Mononuclear cell (primary cell): ENCODE results near the gene CTNNBIP1. TPM values are rescaled to one million over a fixed set of nuclear protein-coding genes. Genes with fewer than 3 reads are reported as not detected.

Source experiments
- H3K27me3 ChIP-seq: 2 replicates; pipeline ENCODE4 v1.6.0; 2011; ENCODE audit warnings: low read length, control low read depth; ENCODE audit not compliant: insufficient read depth
- H3K4me1 ChIP-seq: 2 replicates; pipeline ENCODE4 v1.5.1; 2011; ENCODE audit warnings: mild to moderate bottlenecking, low read length, control low read depth; ENCODE audit not compliant: insufficient read depth
- H3K4me3 ChIP-seq: 2 replicates; pipeline ENCODE4 v1.5.1; 2011; ENCODE audit warnings: mild to moderate bottlenecking, low read length, moderate library complexity
- H3K9me3 ChIP-seq: 2 replicates; pipeline ENCODE4 v1.5.1; 2011; ENCODE audit warnings: low read depth, mild to moderate bottlenecking, control low read depth, low read length
- total RNA-seq: library from RNA; depleted of rRNA; stranded (reverse); fragments of >200 nt; gene quantifications from one replicate; pipeline ENCODE4 v1.2.3, GENCODE V29; 2012

CTNNBIP1 gene
- total RNA-seq, 1 donor, result 13.6 TPM

DNA sequence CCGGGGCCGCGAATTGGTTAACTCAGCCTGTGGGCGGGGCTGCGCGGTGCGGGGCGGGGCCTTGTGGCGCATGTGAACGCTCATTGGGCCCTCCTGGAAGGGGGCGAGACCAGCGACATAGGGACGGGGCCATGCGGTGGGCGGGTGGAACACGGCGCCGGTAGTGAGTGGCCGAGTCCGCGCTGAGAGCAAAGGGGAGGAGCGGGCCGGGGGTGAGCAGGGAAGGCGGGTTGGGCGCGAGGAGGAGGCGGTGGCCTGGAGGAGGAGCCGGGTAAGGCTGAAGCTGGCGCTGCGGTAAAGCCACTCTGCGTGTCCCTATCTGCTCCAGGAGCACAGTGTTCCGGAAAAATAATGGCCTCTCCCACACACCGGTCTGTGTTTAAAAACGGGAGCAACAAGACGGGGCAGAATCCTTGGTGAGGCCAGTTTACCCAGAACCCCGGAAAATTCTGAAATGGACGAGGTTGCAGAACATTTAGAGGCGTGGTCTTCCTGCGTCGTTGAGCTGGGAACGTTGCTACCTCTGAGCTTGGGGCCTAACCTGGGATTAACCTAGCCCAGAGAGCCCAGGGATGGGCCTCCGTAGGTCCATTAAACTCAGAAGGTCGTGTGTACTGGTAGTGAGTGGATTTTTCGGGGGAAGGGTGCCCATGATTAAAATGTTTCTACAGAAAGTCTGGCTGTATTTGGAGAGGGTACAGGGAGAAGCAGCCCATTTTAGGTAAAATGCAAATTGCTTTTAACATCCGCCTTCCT, 532 bp upstream of the CTNNBIP1 start:
- H3K27me3 ChIP-seq, result no peaks in the 10 kb centered on the region
- H3K4me3 ChIP-seq, result peak overlapping the region; percentile 82
- no peaks in the 10 kb centered on the region for H3K9me3 ChIP-seq
- H3K4me1 ChIP-seq, result peaks cover 31% of the 10 kb centered on the region

DNA sequence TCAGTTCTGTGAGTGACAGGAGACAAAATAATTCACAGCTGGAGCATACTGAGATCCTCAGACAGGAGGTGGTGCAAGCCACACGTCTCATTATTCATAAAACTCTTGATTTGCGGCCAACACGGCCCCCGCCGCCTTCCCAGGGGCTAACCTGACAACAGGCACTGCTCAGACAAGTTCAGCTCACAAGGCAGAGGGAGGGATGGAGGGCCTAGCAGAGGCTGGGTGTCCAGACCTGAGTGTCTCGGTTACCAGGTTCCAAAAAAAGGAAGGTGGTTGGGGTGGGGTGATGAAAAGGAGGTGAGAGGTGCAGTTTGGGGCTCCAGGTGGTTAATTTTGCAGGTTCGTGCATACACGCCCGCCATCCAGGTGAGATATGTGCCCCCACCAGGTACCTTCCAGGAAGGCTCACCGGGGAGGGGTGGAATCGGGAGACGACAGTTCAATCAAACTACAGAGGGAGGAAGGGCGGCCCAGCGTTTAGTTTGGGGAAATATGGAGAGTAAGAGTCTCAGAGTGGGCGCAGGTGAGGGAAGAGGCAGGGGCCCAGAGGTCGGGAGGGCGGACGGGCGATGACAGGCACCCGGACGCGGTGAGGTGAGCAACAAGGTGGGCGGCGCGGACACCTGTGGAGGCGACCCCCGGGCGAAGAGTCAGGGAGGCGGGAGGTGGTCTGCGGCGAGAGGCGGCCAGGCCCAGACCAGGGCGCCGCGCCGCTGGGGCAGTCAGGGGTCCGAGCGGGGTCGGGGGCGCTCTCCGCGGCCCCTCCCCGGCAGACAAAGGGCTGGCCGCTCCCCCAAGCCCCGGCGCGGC, 629 bp downstream of the CTNNBIP1 start:
- Histone ChIP-seq H3K4me1 (peaks cover 36% of the 10 kb centered on the region), H3K27me3 (no peaks in the 10 kb centered on the region), H3K9me3 (no peaks in the 10 kb centered on the region), H3K4me3 (peak overlapping the region; percentile 55)

DNA sequence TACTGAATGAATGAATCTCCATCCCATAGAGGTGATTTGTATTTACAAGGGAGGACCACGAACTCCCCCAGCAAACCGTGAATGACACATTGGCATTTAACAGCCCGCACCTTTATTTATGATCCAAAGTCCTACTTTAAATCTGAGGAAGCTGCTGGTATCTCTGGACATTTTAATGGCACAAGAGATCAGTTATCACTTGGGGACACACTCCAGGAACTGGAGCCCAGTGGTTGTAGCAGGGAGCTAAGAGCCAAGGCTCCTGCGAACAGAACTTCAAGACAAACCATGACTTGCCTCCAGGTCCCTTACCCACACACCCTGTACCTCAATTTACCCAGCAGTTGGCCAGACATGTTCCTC, 1.2 kb downstream of the CTNNBIP1 start:
- peak overlapping the region; percentile 55 for H3K4me3 ChIP-seq
- H3K4me1 ChIP-seq, result peaks cover 38% of the 10 kb centered on the region
- no peaks in the 10 kb centered on the region for H3K27me3 ChIP-seq
- no peaks in the 10 kb centered on the region for H3K9me3 ChIP-seq

DNA sequence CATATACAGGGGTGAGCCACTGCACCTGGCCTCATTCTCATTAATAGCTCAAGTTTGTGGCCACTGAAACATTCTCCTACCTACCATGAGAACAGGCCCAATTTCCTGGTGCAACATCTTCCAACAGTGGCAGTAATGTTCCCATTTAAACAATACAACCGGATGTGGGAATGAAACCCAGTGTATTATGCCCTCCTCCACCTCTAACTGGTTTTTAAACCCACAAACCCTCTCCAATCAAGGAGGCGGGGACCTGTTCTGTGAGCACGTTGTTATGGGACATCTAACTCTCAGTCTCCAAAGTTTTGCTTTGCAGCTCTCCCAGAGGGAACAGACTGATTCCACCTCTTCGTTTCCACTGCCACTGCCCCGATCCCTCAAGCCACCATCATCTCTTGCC, 2.6 kb downstream of the CTNNBIP1 start:
- Histone ChIP-seq H3K9me3 (no peaks in the 10 kb centered on the region), H3K4me3 (no peak overlapping the region), H3K27me3 (no peaks in the 10 kb centered on the region), H3K4me1 (peaks cover 37% of the 10 kb centered on the region)

DNA sequence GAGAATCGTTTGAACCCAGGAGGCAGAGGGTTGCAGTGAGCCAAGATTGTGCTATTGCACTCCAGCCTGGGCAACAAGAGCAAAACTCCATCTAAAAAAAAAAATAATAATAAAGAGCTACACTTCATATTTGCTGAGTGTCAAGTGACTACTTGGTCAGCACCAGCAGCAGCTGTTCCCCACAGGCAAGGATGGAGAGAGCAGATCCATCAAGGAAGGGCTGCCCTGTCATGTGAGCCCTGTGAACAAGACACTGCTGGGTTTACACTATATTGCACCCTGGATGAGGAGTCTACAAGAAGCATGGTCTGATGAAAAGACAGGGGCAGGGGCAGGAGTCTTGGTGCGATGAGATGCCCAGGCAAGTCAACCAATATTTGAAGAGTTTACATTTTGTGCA, 3.6 kb downstream of the CTNNBIP1 start:
- no peaks in the 10 kb centered on the region for H3K9me3 ChIP-seq
- H3K4me1 ChIP-seq, result peaks cover 34% of the 10 kb centered on the region
- H3K27me3 ChIP-seq, result no peaks in the 10 kb centered on the region
- H3K4me3 ChIP-seq, result no peak overlapping the region

DNA sequence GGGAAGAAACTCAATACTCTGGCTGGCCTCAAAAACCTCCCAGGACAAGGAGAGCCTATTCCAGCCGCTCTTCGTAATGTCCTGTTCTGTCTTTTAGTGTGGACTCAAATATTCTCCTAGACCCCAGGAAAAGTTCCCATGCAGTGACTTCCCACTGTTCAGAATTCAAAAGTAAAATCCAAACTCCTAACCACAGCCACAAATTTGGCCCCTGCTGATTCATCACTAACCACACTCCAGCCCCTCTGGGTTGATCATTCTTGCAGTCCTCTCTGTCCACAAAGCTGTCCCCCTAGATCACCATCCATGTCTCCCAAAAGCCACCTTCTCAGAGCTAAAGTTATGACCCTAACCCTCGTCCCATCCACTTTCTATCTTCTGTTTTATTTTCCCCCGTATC, 5.1 kb downstream of the CTNNBIP1 start:
- H3K4me1 ChIP-seq, result peaks cover 41% of the 10 kb centered on the region
- H3K27me3 ChIP-seq, result no peaks in the 10 kb centered on the region
- H3K4me3 ChIP-seq, result no peak overlapping the region
- H3K9me3 ChIP-seq, result no peaks in the 10 kb centered on the region

DNA sequence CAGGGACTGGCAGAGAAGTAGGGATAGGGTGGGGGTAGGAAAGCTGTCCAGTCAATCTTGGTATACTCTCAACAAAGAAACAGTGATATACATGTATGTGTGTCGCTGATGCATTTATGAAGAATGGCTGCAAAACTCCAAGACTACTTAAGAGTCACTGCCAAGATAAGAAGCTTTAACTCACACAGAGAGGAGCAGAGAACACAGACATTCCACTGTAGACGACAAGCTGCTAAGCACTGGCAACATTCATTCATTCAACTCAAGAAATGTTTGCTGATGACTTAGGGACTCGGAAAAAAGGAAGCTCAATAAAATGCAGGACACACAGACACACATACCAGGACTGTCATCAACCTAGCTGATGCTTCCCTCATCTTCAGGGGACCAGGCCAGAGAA, 5.5 kb downstream of the CTNNBIP1 start:
- Histone ChIP-seq H3K4me3 (no peak overlapping the region), H3K27me3 (no peaks in the 10 kb centered on the region), H3K4me1 (peaks cover 44% of the 10 kb centered on the region), H3K9me3 (no peaks in the 10 kb centered on the region)

DNA sequence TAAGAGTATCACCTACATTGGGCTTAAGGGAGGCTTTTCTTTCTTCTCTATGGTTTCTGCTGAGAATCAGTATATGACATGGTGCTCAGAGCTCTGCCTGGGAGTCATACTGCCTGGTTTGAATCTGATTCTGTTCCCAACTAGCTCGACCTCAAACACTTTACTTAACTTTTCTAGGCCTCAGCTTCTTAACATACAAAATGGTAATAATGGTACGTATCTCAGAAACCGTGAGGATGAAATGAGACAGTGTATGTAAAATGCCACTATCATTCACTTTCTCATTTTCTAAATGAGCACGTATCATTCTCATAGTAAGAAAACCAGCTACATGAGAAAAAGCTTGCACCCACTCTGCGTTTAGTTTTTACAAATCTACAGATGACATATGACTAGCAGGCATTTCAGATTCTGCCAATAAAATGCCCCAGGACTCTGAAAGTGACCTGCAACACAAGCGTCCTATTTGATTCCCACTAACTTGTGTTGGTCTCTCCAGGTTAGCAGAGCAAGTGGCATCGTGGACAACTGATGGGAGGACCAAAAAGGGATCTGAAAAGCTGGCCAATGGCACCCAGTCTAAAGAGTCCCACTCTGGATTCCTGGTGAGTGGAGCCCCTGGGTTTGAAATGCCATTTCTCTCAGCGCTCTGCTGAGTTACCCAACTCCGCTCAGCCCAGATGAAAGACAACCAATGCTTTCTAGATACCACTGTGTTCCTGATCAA, 6.1 kb downstream of the CTNNBIP1 start:
- Histone ChIP-seq H3K4me3 (no peak overlapping the region), H3K27me3 (no peaks in the 10 kb centered on the region), H3K4me1 (peaks cover 44% of the 10 kb centered on the region), H3K9me3 (no peaks in the 10 kb centered on the region)

DNA sequence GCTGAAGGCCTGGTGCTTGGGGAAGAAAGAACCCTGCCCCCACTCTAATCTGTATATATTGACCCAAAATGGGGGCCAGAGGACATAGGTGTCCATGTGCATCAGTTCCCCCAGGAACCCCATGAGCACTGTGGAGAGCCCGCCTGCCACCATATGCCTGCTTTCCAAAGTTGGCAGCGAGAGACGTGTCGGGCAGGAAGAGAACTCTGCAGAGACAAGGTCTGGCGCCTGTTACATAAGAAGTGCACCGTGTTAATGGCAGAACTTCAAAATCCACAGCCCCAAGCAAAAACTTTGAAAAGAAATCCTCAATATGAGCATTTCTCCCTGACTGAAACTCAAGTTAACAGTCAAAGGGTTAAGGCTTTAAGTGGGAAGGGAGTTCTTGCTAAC, 8.0 kb downstream of the CTNNBIP1 start:
- Histone ChIP-seq H3K9me3 (no peaks in the 10 kb centered on the region), H3K4me3 (no peak overlapping the region), H3K4me1 (peaks cover 36% of the 10 kb centered on the region), H3K27me3 (no peaks in the 10 kb centered on the region)

DNA sequence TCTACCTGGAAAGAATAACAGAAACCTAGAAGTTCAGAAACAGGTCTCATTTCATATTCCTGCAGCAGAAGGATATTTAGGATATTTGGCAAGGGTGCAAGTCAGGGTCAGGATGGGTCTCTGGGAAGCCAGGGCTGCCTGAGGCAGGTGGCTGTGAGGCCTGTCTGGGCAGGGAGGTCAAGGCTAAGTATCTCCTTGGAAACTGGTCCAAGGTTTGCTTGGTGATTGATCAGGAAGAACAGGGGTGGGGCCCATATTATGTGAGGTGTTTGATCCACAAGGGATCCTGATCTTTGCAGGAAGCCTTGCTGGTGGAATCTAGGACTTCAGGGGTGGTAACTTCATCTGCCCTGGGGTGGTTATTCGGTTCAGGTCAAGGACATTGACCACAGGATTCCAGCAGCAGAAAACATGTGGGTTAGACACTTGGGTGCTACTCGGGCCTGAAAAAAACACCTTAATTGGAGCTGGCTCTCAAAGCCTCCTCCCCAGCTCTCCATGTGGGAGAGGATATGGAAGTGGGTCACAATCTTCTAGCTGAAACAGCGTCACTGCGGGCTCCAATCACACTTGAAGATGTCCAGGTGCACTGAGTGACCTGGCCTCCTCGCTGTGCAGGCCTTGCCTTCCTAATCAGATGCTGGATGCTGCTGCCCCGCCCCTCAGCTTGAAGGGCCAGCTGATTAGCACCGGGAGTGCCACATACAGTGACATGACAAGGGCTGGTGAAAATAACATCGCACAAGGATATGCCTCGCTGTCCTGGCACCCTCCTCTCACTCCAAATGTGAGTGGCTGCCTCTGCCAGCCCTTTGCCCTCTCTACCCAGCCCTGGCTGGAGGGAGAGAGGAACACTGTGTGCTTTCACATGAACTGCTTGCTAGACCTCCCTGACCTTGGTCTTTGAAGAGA, 8.7 kb downstream of the CTNNBIP1 start:
- Histone ChIP-seq H3K9me3 (no peaks in the 10 kb centered on the region), H3K4me3 (no peak overlapping the region)

DNA sequence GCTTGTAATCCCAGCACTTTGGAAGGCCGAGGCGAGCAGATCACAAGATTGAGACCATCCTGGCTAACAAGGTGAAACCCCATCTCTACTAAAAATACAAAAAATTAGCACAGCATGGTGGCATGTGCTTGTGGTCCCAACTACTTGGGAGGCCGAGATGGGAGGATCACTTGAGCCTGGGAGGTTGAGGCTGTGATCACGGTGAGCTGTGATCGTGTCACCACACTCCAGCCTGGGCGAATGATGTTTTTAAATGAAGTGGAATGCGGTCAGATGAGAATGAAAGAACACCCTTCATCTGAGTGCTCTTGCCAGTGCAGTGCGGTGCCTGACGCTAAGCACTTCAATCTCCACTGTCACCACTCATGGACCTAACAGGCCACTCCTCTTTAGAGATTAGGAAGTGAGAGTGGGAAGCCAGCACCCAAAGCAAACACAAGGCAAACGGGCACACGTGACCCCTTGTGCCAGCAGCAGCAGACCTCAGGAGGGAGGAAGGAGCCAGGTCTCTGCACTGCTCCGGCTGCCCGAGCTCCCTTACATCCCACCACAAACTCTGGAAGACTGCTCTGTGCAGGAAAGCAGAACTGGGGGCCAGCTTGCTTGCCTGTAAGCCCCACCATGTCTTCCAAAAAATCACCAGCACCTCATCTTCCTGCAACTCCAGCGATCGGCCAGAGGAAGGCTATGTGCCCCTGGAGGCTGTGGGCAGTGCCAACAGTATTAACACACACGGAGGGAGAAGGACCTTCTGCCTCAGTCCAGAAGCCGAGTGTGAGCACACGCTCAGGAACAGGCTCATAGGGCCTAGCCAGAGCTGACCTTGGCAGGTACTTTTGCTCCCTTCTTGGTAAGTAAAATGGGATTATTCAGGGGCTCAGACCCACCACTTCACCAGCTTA, 9.7 kb downstream of the CTNNBIP1 start:
- H3K4me3 ChIP-seq, result peak overlapping the region; percentile 29
- no peaks in the 10 kb centered on the region for H3K9me3 ChIP-seq
- H3K4me1 ChIP-seq, result peaks cover 36% of the 10 kb centered on the region
- H3K27me3 ChIP-seq, result no peaks in the 10 kb centered on the region

More for the DNA sequence above, 8.7 kb downstream of the CTNNBIP1 start:
- Histone ChIP-seq H3K27me3 (no peaks in the 10 kb centered on the region), H3K4me1 (peaks cover 36% of the 10 kb centered on the region)

DNA sequence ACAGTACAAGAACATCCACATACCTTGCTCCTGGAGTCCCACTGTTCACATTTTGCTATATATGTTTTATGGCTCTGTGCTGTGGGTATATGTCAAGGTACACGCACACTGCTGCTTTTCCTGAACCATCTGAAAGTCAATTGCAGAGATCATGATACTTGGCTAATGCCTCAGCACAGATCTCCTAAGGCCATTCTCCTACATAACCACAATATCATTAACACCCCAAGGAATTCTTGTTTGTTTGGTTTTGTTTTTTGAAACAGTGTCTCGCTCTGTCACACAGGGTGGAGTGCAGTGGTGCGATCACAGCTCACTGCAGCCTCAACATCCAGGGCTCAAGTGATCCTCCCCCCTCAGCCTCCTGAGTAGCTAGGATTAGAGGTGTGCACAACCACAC, 16.0 kb downstream of the CTNNBIP1 start:
- Histone ChIP-seq H3K4me1 (peaks cover 47% of the 10 kb centered on the region), H3K27me3 (no peaks in the 10 kb centered on the region), H3K4me3 (no peak overlapping the region), H3K9me3 (no peaks in the 10 kb centered on the region)

DNA sequence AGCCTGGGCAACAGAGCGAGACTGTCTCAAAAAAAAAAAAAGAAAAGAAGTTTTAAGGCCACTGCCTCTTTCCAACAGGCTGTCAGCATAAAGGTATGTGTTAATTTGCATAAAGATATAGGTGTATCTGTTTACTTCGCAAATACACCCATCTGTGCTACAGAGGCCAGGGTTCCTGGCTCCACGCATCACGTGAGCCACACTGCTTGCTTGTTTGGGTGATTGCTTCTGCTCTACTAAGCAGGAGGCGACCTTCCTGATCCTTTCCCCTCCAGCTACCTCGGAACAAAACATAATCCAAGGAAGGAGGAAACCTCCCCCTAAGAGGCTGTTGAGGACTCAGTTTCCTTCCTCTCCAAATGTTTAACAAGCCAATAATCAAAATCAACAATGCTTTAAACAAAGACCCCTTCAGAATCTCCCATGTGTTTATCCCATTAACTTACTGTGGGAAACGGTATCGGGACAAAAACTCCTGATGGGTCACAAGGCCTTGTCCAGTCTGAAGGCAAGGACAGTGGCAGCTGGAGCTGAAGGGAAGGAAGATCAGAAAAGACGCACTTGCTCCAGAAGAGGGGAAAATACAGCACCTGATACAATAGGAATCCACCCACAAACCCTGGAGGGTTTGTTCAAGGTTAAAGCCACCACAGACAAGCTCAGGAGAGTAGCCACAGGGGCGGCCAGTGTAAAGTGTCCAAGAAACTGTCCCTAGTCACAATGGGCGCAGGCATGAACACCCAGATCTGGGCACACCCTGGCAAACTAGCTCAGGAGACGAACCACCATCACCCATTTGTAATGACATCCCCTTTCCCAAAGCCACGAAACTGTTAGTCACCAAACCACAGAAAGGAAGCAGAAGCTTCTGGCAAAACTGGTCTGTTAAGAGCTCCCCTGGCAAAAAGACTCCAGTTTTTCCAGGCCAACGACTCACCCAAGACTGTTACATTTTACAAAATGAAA, 17.2 kb downstream of the CTNNBIP1 start:
- Histone ChIP-seq H3K4me1 (peaks cover 44% of the 10 kb centered on the region), H3K9me3 (no peaks in the 10 kb centered on the region), H3K4me3 (no peak overlapping the region), H3K27me3 (no peaks in the 10 kb centered on the region)
